Measurements from ENCODE around the gene AK8.

Gene AK8

DNA sequence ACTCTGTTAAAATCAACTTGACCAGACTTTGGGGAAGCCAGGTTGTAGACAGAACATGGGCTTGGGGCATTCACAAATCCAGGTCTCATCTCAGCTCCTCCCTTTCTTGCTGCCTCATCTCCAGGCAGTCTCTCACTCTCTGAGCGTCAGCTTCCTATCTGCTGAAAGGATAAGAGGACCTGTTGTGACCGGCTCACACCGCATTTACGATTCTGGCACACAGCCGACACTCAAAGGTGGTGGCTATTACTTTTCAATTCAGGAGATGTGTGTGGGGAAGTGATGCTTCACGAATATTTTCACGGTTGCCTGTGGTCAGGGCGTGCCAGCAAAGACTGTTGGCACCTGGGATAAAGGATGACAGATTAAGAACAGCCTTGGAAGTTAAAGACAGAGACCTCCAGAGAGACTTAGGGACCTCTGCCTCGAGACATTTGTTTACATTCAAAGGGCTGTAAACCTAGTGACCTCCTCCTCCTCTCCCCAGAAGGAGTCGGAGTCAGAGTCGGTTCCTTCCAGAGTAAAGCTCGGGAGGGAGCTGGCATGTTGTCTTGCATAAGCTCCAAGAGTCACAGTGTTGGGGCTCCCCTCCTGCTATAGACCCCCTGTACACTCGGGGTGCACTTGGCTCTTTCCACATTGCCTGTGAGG is 83.2 kb downstream of the AK8 start:
- no peak for TF ChIP-seq CTCF (IDR thresholded peaks at IDR 0.05; ENCODE audit: insufficient read depth, missing control alignments)
- FAIRE-seq (no peak), DNase-seq (ENCODE audit: insufficient read length, low spot score) (no peak)

DNA sequence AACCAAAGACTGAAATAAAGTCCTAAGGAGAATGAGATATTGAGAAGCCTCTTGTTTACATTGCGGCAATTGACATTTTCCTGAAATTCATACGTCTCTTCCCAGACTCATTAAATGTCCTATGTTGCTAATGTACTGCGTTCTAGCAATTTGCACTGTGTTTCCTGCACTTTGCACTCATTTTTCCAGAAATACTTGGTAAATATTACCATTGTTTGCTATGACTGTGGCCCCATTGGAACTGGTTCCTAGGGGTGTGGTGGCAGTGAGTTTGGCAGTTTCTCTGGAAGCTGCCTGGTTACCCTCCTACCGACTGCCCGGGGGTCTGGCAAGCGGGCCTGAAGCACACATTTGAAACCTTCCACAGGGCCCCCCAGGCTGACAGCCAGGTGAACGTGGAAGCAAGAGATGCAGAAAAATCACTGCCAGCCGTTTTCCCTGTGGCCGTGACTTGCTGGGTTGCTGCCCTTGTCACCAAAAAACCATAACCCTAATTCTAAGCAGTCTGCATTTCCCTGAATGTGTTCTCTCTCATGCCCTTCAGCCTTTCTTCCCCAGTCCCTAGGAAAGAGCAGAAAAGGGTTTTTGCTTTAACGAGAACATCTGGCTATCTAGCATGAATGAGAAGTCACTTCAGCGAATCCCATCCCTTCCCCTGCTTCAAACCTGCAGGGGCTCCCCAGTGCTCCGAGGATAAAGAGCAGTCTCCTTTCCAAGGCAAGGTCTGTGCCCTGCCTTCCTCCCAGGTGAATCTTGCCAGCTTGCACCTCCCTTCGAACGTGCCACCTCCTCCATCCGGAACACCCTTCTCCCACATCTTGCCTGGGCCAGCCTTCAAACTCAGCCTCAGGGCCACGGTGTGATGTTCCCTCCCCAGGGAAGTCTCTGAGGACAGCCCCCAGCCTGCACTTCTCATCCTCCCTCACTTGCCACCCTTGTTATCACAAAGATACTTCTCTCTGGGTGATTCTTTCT is 84.2 kb downstream of the AK8 start:
- no peak for TF ChIP-seq CTCF (IDR thresholded peaks at IDR 0.05; ENCODE audit: insufficient read depth, missing control alignments)
- DNase-seq (ENCODE audit: insufficient read length, low spot score) (no peak), FAIRE-seq (no peak)

GRCh38 chr9:132792547-132792946 is 85.5 kb downstream of the AK8 start:
- FAIRE-seq (no peak), DNase-seq (ENCODE audit: insufficient read length, low spot score) (no peak)
- no peak for TF ChIP-seq CTCF (IDR thresholded peaks at IDR 0.05; ENCODE audit: insufficient read depth, missing control alignments)

DNA sequence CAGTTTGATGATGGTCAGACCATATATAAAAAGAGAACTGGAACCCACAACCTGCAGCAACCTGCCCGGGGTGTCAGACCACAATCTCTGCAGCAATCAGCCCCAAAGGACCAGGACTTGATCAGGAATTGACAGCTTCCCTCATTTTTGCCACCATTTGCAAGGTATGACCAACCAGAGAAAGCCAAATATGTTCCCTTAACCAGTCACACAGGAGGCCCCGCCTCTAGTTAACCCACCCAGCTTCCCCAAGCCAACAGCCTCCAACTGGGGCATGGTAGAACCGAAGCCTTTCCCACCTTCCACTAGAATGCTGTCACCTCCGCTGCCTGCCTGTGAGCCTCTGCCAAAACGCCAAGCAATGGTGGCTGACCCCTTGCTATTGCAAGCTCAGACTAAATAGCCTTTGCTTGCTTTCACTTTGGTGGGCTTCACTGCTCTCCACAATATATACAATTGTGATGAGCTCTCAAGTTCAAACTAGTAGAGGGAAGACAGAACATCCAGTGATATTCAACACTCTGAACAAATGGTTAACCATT is 86.3 kb downstream of the AK8 start:
- DNase-seq (ENCODE audit: insufficient read length, low spot score) (no peak), FAIRE-seq (no peak)
- no peak for TF ChIP-seq CTCF (IDR thresholded peaks at IDR 0.05; ENCODE audit: insufficient read depth, missing control alignments)

GRCh38 chr9:132789719-132790118 is 88.4 kb downstream of the AK8 start:
- FAIRE-seq (no peak), DNase-seq (ENCODE audit: insufficient read length, low spot score) (no peak)

GRCh38 chr9:132788378-132788777 is 89.7 kb downstream of the AK8 start:
- no peak for TF ChIP-seq CTCF (IDR thresholded peaks at IDR 0.05; ENCODE audit: insufficient read depth, missing control alignments)
- FAIRE-seq, result no peak
- DNase-seq (ENCODE audit: insufficient read length, low spot score), result no peak

More at GRCh38 chr9:132789719-132790118, 88.4 kb downstream of the AK8 start:
- no peak for TF ChIP-seq CTCF (IDR thresholded peaks at IDR 0.05; ENCODE audit: insufficient read depth, missing control alignments)

Measured in D721Med (cell line).